Subcutaneous abdominal adipose tissue (tissue), 5 donors: Measurements from ENCODE around the gene NUDT2.
A peak's percentile ranks its signal among the peaks of the same experiment; 100 is the strongest.
"Not testable (repeated sequence)": the region's sequence is repeated elsewhere in the genome, so short reads cannot be mapped to it uniquely, and the experiment has no call there.

Source experiments
- H3K27ac ChIP-seq: one replicate; pipeline ENCODE4 v1.7.0; 2013; ENCODE audit warnings: low read depth, mild to moderate bottlenecking, inconsistent platforms, low read length, moderate library complexity
- H3K27me3 ChIP-seq, 5 donors: one replicate each; pipeline ENCODE4 v1.7.0; 2013; ENCODE audit warnings: low read length in 5 of 5, inconsistent platforms in 1 of 5; ENCODE audit not compliant: control insufficient read depth in 5 of 5, insufficient read depth in 4 of 5
- H3K36me3 ChIP-seq, 5 donors: one replicate each; pipeline ENCODE4 v1.7.0; 2013; ENCODE audit warnings: low read length in 5 of 5; ENCODE audit not compliant: control insufficient read depth in 5 of 5, insufficient read depth in 5 of 5
- H3K4me1 ChIP-seq, 5 donors: one replicate each; pipeline ENCODE4 v1.7.0; 2013; ENCODE audit warnings: low read length in 5 of 5, mild to moderate bottlenecking in 3 of 5, moderate library complexity in 1 of 5; ENCODE audit not compliant: control insufficient read depth in 5 of 5, insufficient read depth in 5 of 5
- H3K4me3 ChIP-seq, 5 donors: one replicate each; pipeline ENCODE4 v1.7.0; 2013; ENCODE audit warnings: low read length in 5 of 5, low read depth in 1 of 5
- H3K9ac ChIP-seq, 5 donors: one replicate each; pipeline ENCODE4 v1.7.0; 2013; ENCODE audit warnings: low read length in 5 of 5, mild to moderate bottlenecking in 4 of 5, moderate library complexity in 3 of 5
- H3K9me3 ChIP-seq, 5 donors: one replicate each; pipeline ENCODE4 v1.7.0; 2013; ENCODE audit warnings: low read length in 5 of 5; ENCODE audit not compliant: control insufficient read depth in 5 of 5
- donor health status: healthy.
- donor health status: healthy.
- donor health status: healthy.
- donor health status: healthy.
- donor health status: healthy.

Gene NUDT2

GRCh38 chr9:34367751-34368410 is 38.5 kb downstream of the NUDT2 start:
- not testable (repeated sequence) for H3K4me3 ChIP-seq, H3K9me3 ChIP-seq, H3K9ac ChIP-seq, H3K27me3 ChIP-seq, H3K27ac ChIP-seq
- peaks cover 6 to 40% (median 29%) of the 10 kb centered on the region in 5 donors for H3K4me1 ChIP-seq
- peaks cover 0 to 29% (median 14%) of the 10 kb centered on the region in 5 donors for H3K36me3 ChIP-seq

DNA sequence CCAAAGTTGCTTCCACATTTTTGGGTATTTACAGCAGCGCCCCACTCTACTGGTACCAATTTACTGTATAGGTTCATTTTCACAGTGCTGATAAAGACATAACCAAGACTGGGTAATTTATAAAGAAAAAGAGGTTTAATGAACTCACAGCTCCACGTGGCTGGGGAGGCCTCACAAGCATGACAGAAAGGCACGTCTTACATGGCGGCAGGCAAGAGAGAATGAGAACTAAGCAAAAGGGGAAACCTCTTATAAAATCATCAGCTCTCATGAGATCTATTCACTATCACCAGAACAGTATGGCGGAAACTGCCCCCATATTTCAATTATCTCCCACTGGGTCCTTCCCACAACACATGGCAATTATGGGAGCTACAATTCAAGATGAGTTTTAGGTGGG is 39.4 kb downstream of the NUDT2 start:
- not testable (repeated sequence) for H3K9me3 ChIP-seq, H3K4me3 ChIP-seq, H3K27ac ChIP-seq, H3K9ac ChIP-seq, H3K27me3 ChIP-seq
- peaks cover 0 to 29% (median 14%) of the 10 kb centered on the region in 5 donors for H3K36me3 ChIP-seq
- peaks cover 6 to 33% (median 20%) of the 10 kb centered on the region in 5 donors for H3K4me1 ChIP-seq

DNA sequence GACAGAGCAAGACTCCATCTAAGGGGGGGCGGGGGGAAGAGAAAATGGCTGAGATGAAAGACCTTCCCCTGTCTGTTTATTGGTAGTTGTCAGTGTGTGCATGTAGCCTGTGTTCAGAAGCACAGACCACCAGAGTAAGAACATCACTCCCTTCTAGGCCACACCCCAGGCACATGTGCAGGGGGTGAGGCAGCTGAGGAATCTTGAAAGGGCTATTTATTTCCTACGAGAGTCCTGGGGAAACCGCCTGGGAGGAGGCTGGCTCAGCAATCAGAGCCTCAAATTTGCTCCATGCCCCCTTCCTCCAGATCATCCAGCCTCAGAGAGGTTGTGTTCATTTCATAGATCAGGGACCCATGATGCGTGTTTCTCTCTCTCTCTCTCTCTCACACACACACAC is 40.3 kb downstream of the NUDT2 start:
- Histone ChIP-seq H3K9ac (no peak overlapping the region), H3K27me3 (no peaks in the 10 kb centered on the region), H3K27ac (no peak overlapping the region), H3K9me3 (peaks cover 0 to 3% (median 0%) of the 10 kb centered on the region in 5 donors), H3K4me1 (peaks cover 6 to 24% (median 12%) of the 10 kb centered on the region in 5 donors), H3K4me3 (no peak overlapping the region), H3K36me3 (peaks cover 0 to 29% (median 14%) of the 10 kb centered on the region in 5 donors)

GRCh38 chr9:34370335-34370969 is 41.1 kb downstream of the NUDT2 start:
- H3K4me3 ChIP-seq = peak overlapping the region in 2 of 5 donors; percentile 22 to 39
- peaks cover 6 to 30% (median 12%) of the 10 kb centered on the region in 5 donors for H3K4me1 ChIP-seq
- H3K27me3 ChIP-seq = no peaks in the 10 kb centered on the region
- peaks cover 0 to 29% (median 14%) of the 10 kb centered on the region in 5 donors for H3K36me3 ChIP-seq
- peaks cover 0 to 3% (median 0%) of the 10 kb centered on the region in 5 donors for H3K9me3 ChIP-seq
- H3K27ac ChIP-seq = no peak overlapping the region
- no peak overlapping the region for H3K9ac ChIP-seq

DNA sequence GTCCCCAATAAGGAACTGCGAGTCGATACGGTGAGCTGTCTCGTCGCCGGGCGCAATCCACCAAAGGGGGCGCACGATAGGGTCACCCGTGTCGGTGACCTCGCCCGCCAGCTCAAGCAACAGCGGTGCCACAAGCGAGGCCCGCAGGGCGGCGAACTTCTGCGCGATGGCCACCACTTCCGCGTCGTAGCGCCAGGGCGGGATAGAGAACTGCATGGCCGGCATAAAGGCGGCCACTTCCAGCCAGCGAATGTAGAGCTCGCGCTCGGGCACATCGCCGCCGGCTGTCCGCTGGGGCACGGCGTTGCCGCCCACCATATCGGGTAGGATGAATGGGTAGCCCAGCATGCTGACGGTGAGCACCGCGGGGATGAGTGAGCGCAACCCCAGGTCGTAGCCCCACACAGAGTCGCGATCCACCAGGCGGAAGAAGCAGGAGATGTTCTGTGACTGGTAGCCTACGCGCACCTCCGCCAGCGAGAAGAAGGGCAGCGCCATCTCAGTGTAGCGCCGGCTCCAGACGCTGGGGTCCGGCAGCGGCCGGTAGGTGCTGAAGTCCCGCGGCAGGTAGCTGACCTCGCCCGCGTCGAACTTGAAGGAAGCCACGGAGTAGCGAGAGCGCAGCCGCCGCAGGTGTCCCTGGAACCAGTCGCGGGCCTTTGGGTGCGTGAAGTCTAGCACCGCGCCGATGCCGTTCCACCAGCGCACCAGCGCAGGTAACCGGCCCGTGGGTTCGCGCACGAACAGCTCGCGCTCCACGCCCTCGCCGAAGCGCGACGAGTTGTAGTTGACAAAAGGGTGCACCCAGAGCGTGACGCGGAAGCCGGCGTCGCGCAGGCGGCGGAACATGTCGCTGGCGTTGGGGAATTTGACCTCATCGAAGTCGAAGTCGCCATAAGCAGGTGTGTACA is 41.9 kb downstream of the NUDT2 start:
- Histone ChIP-seq H3K4me1 (peaks cover 9 to 37% (median 20%) of the 10 kb centered on the region in 5 donors), H3K9ac (no peak overlapping the region), H3K9me3 (peaks cover 0 to 3% (median 0%) of the 10 kb centered on the region in 5 donors), H3K4me3 (peak overlapping the region in 4 of 5 donors; percentile 21 to 56 (median 30)), H3K27me3 (no peaks in the 10 kb centered on the region), H3K36me3 (peaks cover 0 to 29% (median 14%) of the 10 kb centered on the region in 5 donors), H3K27ac (no peak overlapping the region)

GRCh38 chr9:34371886-34372466 is 42.6 kb downstream of the NUDT2 start:
- no peak overlapping the region for H3K27ac ChIP-seq
- H3K36me3 ChIP-seq = peaks cover 0 to 29% (median 14%) of the 10 kb centered on the region in 5 donors
- peaks cover 0 to 3% (median 0%) of the 10 kb centered on the region in 5 donors for H3K9me3 ChIP-seq
- H3K4me1 ChIP-seq = peaks cover 9 to 43% (median 24%) of the 10 kb centered on the region in 5 donors
- H3K27me3 ChIP-seq = no peaks in the 10 kb centered on the region
- no peak overlapping the region for H3K9ac ChIP-seq
- no peak overlapping the region for H3K4me3 ChIP-seq

GRCh38 chr9:34372467-34373011 is 43.2 kb downstream of the NUDT2 start:
- Histone ChIP-seq H3K36me3 (peaks cover 0 to 29% (median 14%) of the 10 kb centered on the region in 5 donors), H3K9me3 (peaks cover 0 to 3% (median 0%) of the 10 kb centered on the region in 5 donors), H3K27ac (no peak overlapping the region), H3K27me3 (no peaks in the 10 kb centered on the region), H3K4me1 (peaks cover 9 to 48% (median 30%) of the 10 kb centered on the region in 5 donors), H3K9ac (no peak overlapping the region), H3K4me3 (no peak overlapping the region)

DNA sequence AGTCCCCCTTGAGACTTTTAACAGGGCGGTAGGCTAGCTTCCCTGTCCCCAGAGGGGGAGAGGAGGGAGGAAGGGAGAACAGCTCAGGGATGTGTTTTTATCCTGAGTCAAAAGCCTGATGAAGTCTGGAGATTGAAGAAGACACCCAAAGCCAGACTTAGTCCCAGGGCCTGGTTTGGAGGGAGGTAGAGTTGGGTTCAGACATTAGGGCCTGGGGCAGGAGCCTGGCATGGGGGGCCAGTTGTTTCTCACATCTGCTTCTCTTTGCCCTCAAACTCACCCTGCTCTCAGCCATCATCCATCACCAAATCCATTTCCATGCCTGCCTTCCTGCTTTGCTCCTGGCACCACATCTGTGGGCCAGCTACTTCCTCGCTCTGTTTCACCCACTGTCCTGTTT is 44.4 kb downstream of the NUDT2 start:
- Histone ChIP-seq H3K27ac (no peak overlapping the region), H3K27me3 (no peaks in the 10 kb centered on the region), H3K4me3 (no peak overlapping the region), H3K4me1 (peaks cover 9 to 45% (median 30%) of the 10 kb centered on the region in 5 donors), H3K9me3 (peaks cover 0 to 3% (median 0%) of the 10 kb centered on the region in 5 donors), H3K9ac (no peak overlapping the region), H3K36me3 (peaks cover 0 to 29% (median 14%) of the 10 kb centered on the region in 5 donors)

DNA sequence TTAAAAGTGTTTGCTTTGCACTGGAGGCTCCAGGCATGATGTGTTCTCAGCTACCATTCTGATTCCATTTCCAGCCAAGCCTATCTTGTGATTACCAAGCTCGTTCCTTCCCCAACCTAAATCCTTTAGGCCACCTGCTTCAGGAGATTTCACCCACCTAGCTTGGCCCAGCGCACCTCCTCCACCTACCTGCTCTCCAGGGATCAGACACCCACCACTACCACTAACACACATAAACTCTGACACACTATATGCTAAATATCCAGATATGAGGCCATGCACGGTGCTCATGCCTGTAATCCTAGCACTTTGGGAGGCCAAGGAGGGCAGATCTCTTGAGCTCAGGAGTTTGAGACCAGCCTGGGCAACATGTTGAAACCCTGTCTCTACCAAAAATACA is 45.0 kb downstream of the NUDT2 start:
- no peaks in the 10 kb centered on the region for H3K27me3 ChIP-seq
- H3K27ac ChIP-seq = no peak overlapping the region
- H3K36me3 ChIP-seq = peaks cover 0 to 29% (median 14%) of the 10 kb centered on the region in 5 donors
- peaks cover 0 to 3% (median 0%) of the 10 kb centered on the region in 5 donors for H3K9me3 ChIP-seq
- H3K4me1 ChIP-seq = peaks cover 9 to 46% (median 32%) of the 10 kb centered on the region in 5 donors
- no peak overlapping the region for H3K9ac ChIP-seq
- no peak overlapping the region for H3K4me3 ChIP-seq
